ENCODE results near the gene ABHD17C.

GRCh38 chr15:80789296-80789695 is 94.2 kb downstream of the ABHD17C start:
- TF ChIP-seq, protein P1, sequence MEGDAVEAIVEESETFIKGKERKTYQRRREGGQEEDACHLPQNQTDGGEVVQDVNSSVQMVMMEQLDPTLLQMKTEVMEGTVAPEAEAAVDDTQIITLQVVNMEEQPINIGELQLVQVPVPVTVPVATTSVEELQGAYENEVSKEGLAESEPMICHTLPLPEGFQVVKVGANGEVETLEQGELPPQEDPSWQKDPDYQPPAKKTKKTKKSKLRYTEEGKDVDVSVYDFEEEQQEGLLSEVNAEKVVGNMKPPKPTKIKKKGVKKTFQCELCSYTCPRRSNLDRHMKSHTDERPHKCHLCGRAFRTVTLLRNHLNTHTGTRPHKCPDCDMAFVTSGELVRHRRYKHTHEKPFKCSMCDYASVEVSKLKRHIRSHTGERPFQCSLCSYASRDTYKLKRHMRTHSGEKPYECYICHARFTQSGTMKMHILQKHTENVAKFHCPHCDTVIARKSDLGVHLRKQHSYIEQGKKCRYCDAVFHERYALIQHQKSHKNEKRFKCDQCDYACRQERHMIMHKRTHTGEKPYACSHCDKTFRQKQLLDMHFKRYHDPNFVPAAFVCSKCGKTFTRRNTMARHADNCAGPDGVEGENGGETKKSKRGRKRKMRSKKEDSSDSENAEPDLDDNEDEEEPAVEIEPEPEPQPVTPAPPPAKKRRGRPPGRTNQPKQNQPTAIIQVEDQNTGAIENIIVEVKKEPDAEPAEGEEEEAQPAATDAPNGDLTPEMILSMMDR (IDR thresholded peaks at IDR 0.05), result no peak
- no peak for TF ChIP-seq EZH2 (IDR thresholded peaks at IDR 0.05)
